HepG2 (cell line): Measurements from ENCODE around the gene ARMH2. TPM values are rescaled to one million over a fixed set of nuclear protein-coding genes. Genes with fewer than 3 reads are reported as not detected.

Experiments
- ATRX ChIP-seq: sonication (generic); formaldehyde crosslinking; IDR thresholded peaks from 2 replicates; pipeline ENCODE4 v1.4.0; 2020; ENCODE audit warnings: missing genetic modification reagents, borderline replicate concordance
- GMEB2 ChIP-seq: IDR thresholded peaks from 2 replicates; pipeline ENCODE4 v1.6.1; 2016; ENCODE audit warnings: missing biosample characterization, missing genetic modification reagents, low read depth
- HINFP ChIP-seq: sonication (generic); formaldehyde crosslinking; IDR thresholded peaks from 2 replicates; pipeline ENCODE4 v1.4.0; 2020; ENCODE audit warnings: low read depth, mild to moderate bottlenecking, missing genetic modification reagents
- HMGA1 ChIP-seq: sonication (generic); formaldehyde crosslinking; conservative IDR thresholded peaks from 2 replicates; pipeline ENCODE4 v1.4.0; 2020; ENCODE audit warnings: missing genetic modification reagents
- HOXA3 ChIP-seq: sonication (generic); formaldehyde crosslinking; IDR thresholded peaks from 2 replicates; pipeline ENCODE4 v1.5.0; 2020; ENCODE audit warnings: missing genetic modification reagents
- KAT8 ChIP-seq: IDR thresholded peaks from 2 replicates; pipeline ENCODE4 v1.6.1; 2016; ENCODE audit warnings: missing genetic modification reagents, missing compliant biosample characterization
- MAX ChIP-seq: IDR thresholded peaks from 2 replicates; pipeline ENCODE4 v1.6.1; 2012; ENCODE audit warnings: inconsistent platforms
- MBNL3 ChIP-seq: fragments of 250-450 bp; sonication (Bioruptor Pico); conservative IDR thresholded peaks from 2 replicates; pipeline ENCODE4 v1.8.0; 2022; ENCODE audit warnings: mild to moderate bottlenecking, inconsistent platforms
- MYPOP ChIP-seq: sonication (generic); formaldehyde crosslinking; IDR thresholded peaks from 2 replicates; pipeline ENCODE4 v1.8.1; 2023; ENCODE audit warnings: mild to moderate bottlenecking, moderate library complexity, missing genetic modification reagents
- NR2F6 ChIP-seq, 2 experiments: IDR thresholded peaks; 2 replicates each; pipeline ENCODE4 v1.6.1; 2016; ENCODE audit warnings: antibody characterized with exemption in 1 of 2, mild to moderate bottlenecking in 1 of 2
- NR3C1 ChIP-seq: sonication (generic); formaldehyde crosslinking; IDR thresholded peaks from 2 replicates; pipeline ENCODE4 v1.4.0; 2020; ENCODE audit warnings: missing genetic modification reagents
- RBM39 ChIP-seq: fragments of 200-400 bp; formaldehyde crosslinking; IDR thresholded peaks from one replicate; pipeline ENCODE4 v1.6.1; 2018; ENCODE audit warnings: antibody characterized with exemption, mild to moderate bottlenecking, low read depth, low read length; ENCODE audit not compliant: poor library complexity, severe bottlenecking
- REPIN1 ChIP-seq: sonication (generic); formaldehyde crosslinking; IDR thresholded peaks from 2 replicates; pipeline ENCODE4 v1.8.0; 2022; ENCODE audit warnings: missing genetic modification reagents, low read depth, mild to moderate bottlenecking, borderline replicate concordance
- ZC3H4 ChIP-seq: sonication (generic); formaldehyde crosslinking; IDR thresholded peaks from 2 replicates; pipeline ENCODE4 v1.4.0; 2020; ENCODE audit warnings: missing genetic modification reagents, borderline replicate concordance
- ZNF235 ChIP-seq: sonication (generic); formaldehyde crosslinking; IDR thresholded peaks from 2 replicates; pipeline ENCODE4 v1.8.1; 2023; ENCODE audit warnings: mild to moderate bottlenecking, missing genetic modification reagents, borderline replicate concordance
- ZNF263 ChIP-seq: sonication (generic); formaldehyde crosslinking; IDR thresholded peaks from 2 replicates; pipeline ENCODE4 v1.4.0; 2020; ENCODE audit warnings: missing genetic modification reagents
- ZNF335 ChIP-seq: sonication (generic); formaldehyde crosslinking; IDR thresholded peaks from 2 replicates; pipeline ENCODE4 v1.4.0; 2020; ENCODE audit warnings: missing genetic modification reagents
- polyA plus RNA-seq, 8 experiments: library from polyadenylated mRNA; depleted of rRNA in 3 of 8; stranded (reverse) in 7 of 8; unstranded in 1 of 8; fragments of >200 nt; fragmentation: Illumina TruSeq in 4 of 8; extraction: Trizol in 4 of 8; gene quantifications; 2 replicates each; pipeline versions ENCODE4 v1.2.1 to v1.2.3, GENCODE V29; 2011 to 2016; ENCODE audit warnings: low read depth in 4 of 8, missing spikeins in 1 of 8, mixed read lengths in 1 of 8; ENCODE audit not compliant: insufficient read depth in 1 of 8
- total RNA-seq, 5 experiments: library from RNA; depleted of rRNA; stranded (reverse); fragments of >200 nt; fragmentation: Illumina TruSeq; extraction: Trizol; gene quantifications; 2 replicates each; pipeline ENCODE4 v1.2.3, GENCODE V29; 2016; ENCODE audit warnings: low read depth in 1 of 5
- TF ChIP-seq, protein P1 (sequence below): IDR thresholded peaks from 2 replicates; pipeline ENCODE4 v1.4.0; 2020; ENCODE audit warnings: mild to moderate bottlenecking, missing genetic modification reagents

The ARMH2 gene
- total and polyA plus RNA-seq, 2 of the 13 experiments (the other 11 are each of a cell fraction or from before 2014, with no cell fraction given): not detected

- TF ChIP-seq, protein P1, sequence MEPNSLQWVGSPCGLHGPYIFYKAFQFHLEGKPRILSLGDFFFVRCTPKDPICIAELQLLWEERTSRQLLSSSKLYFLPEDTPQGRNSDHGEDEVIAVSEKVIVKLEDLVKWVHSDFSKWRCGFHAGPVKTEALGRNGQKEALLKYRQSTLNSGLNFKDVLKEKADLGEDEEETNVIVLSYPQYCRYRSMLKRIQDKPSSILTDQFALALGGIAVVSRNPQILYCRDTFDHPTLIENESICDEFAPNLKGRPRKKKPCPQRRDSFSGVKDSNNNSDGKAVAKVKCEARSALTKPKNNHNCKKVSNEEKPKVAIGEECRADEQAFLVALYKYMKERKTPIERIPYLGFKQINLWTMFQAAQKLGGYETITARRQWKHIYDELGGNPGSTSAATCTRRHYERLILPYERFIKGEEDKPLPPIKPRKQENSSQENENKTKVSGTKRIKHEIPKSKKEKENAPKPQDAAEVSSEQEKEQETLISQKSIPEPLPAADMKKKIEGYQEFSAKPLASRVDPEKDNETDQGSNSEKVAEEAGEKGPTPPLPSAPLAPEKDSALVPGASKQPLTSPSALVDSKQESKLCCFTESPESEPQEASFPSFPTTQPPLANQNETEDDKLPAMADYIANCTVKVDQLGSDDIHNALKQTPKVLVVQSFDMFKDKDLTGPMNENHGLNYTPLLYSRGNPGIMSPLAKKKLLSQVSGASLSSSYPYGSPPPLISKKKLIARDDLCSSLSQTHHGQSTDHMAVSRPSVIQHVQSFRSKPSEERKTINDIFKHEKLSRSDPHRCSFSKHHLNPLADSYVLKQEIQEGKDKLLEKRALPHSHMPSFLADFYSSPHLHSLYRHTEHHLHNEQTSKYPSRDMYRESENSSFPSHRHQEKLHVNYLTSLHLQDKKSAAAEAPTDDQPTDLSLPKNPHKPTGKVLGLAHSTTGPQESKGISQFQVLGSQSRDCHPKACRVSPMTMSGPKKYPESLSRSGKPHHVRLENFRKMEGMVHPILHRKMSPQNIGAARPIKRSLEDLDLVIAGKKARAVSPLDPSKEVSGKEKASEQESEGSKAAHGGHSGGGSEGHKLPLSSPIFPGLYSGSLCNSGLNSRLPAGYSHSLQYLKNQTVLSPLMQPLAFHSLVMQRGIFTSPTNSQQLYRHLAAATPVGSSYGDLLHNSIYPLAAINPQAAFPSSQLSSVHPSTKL (CRISPR knock-in tag): peak; percentile 60
- TF ChIP-seq HMGA1 (no peak), MBNL3 (CRISPR knock-in tag) (no peak), REPIN1 (CRISPR knock-in tag) (peak; percentile 98), HOXA3 (peak; percentile 83), KAT8 (peak; percentile 71), ZNF263 (CRISPR knock-in tag) (peak; percentile 51), RBM39 (peak; percentile 88), MYPOP (CRISPR knock-in tag) (peak; percentile 89), NR2F6 (IDR thresholded peaks at IDR 0.05) (peak; percentile 96), NR2F6 (CRISPR knock-in tag; IDR thresholded peaks at IDR 0.05) (peak; percentile 97), HINFP (CRISPR knock-in tag) (peak; percentile 78; the same call in 1 of the 2 replicates), ZNF335 (CRISPR knock-in tag) (peak; percentile 85; the same call in 1 of the 2 replicates), MAX (peak; percentile 90), NR3C1 (CRISPR knock-in tag) (no peak), ZNF235 (CRISPR knock-in tag) (peak; percentile 90), ZC3H4 (CRISPR knock-in tag) (no peak), ATRX (CRISPR knock-in tag) (0 out of 2 replicates have a peak, but pooled peaks have one; percentile 51), GMEB2 (CRISPR knock-in tag) (peak; percentile 11; the same call in 1 of the 2 replicates)
Observed at GRCh38 chr6:24774696-24775519, 23.8 kb downstream of the ARMH2 start, which contains the start of gene GMNN (continued).
